Measurements from ENCODE around the gene TMPRSS12.
A peak's percentile ranks its signal among the peaks of the same experiment; 100 is the strongest.
"Not testable (repeated sequence)": the region's sequence is repeated elsewhere in the genome, so short reads cannot be mapped to it uniquely, and the experiment has no call there.

Gene TMPRSS12

DNA sequence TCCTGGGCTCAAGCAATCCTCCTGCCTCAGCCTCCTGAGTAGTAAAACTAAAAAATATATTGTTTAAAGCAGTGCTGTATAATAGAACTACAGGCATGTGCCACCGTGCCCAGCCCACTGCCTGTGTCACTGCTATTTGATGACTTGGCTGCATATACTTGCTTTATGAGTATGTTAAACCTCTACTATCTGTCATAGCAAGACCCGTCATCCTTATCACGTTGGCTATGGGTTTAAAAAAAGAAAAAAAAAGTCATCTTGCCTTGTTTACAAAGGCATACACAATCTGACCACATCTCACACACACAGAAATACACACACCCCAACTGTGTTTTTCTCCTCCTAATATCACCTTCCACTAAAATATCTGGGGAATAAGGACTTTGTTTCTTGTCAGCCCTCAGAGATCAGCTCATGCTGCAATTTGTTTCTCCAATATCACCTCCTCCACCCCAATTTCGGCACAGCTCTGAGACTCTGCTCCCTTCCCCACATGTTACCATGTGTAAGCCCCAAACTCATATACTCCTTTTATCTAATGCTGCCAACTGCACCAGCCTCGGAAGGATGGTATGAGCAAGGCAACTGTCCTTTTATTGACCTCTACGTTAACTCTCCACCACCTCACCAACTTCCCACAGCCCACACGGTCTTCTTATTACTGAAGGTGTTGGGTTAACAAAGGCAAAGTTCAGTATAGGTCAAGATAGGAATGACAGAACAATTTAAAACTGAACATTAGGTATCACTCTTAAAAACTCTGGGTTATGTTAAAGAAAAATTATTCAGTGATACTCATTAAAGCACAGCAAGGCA, 802 bp upstream of the TMPRSS12 start:
- H3K4me1 Mint-ChIP-seq, result no peaks in the 10 kb centered on the region
- H3K4me3 Mint-ChIP-seq, result no peak overlapping the region
- H3K9me3 Mint-ChIP-seq, result no peaks in the 10 kb centered on the region
- H3K27ac Mint-ChIP-seq, result no peak overlapping the region
- no peaks in the 10 kb centered on the region for H3K36me3 Mint-ChIP-seq
- H3K27me3 Mint-ChIP-seq, result peaks cover 1% of the 10 kb centered on the region

- no peaks in the 10 kb centered on the region for H3K9me3 Mint-ChIP-seq
- peaks cover 1% of the 10 kb centered on the region for H3K27me3 Mint-ChIP-seq
- no peak overlapping the region for H3K27ac Mint-ChIP-seq
- H3K4me3 Mint-ChIP-seq, result no peak overlapping the region
- H3K4me1 Mint-ChIP-seq, result no peaks in the 10 kb centered on the region
- H3K36me3 Mint-ChIP-seq, result no peaks in the 10 kb centered on the region
Measured at GRCh38 chr12:50845021-50845647, 2.4 kb downstream of the TMPRSS12 start.

DNA sequence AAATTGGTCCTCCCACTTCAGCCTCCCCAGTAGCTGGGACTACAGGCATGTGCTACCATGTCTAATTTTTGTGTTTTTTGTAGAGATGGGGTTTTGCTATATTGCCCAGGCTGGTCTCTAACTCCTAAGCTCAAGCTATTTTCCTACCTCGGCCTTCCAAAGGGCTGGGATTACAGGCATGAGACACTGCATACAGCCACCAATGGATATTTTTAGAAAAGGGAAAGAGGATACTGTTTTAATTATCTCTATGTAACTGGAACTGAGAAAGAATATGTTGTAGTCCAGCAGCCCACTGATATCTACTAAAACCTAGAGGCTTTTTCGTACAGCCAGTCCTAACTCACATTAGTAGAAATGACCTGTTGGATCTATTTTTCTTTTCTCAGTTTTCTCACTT, 6.2 kb downstream of the TMPRSS12 start:
- H3K9me3 Mint-ChIP-seq, result peaks cover 4% of the 10 kb centered on the region
- H3K4me1 Mint-ChIP-seq, result no peaks in the 10 kb centered on the region
- H3K4me3 Mint-ChIP-seq, result no peak overlapping the region
- H3K27me3 Mint-ChIP-seq, result peaks cover 3% of the 10 kb centered on the region
- H3K36me3 Mint-ChIP-seq, result no peaks in the 10 kb centered on the region
- H3K27ac Mint-ChIP-seq, result no peak overlapping the region

DNA sequence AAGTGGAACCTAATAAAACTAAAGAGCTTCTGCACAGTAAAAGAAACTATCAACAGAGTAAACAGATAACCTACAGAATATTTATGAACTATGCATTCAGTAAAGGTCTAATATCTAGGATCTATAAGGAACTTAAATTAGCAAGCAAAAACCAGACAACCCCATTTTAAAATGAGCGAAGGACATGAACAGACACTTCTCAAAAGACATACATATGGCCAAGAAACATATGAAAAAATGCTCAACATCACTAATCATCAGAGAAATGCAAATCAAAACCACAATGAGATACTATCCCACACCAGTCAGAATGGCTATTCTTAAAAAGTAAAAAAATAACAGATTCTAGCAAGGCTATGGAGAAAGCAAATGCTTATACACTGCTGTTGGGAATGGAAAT, 12.5 kb downstream of the TMPRSS12 start:
- H3K27me3 Mint-ChIP-seq, H3K9me3 Mint-ChIP-seq, H3K4me1 Mint-ChIP-seq, H3K27ac Mint-ChIP-seq, H3K4me3 Mint-ChIP-seq, H3K36me3 Mint-ChIP-seq: not testable (repeated sequence)

DNA sequence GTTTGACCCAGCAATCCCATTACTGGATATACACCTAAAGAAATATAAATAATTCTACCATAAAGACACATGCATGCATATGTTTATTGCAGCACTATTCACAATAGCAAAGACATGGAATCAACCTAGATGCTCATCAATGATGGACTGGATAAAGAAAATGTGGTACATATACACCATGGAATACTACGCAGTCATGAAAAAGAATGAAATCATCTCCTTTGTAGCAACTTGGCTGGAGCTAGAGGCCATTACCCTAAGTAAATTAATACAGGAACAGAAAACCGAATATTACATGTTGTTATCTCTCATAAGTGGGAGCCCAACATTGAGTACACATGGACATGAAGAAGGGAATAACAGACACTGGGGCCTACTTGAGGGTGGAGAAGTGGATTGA, 13.0 kb downstream of the TMPRSS12 start:
- not testable (repeated sequence) for H3K36me3 Mint-ChIP-seq, H3K4me3 Mint-ChIP-seq, H3K27me3 Mint-ChIP-seq, H3K27ac Mint-ChIP-seq, H3K9me3 Mint-ChIP-seq, H3K4me1 Mint-ChIP-seq

DNA sequence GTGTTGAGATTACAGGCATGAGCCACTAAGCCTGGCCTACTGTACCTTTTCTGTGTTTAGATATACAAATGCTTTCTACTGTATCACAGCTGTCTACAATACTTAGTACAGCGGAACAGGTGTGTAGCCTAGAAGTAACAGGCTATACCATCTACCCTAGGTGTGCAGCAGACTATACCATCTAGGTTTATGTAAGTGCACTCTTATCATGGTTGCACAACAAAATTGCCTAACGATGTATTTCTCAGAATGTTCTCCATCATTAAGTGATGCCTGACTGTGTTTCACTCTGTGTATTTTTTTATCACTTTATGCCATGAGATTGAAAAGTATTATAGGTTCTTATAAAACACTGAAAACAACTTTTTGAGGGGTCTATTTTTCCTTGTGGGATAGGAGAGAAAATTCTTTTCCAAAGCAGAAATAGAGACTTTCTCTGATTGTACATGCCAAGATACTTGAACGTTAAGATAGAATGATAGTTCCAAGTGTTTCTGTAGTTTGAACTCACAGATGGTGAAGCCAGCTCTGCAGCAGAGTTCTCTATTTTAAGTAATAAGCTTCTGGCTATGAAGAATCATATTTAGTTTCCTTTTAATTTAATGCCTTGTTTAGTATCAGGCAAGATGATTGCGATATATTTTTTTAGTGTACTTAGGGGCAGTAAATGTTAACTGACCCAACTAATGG, 17.0 kb downstream of the TMPRSS12 start:
- H3K4me3 Mint-ChIP-seq, result no peak overlapping the region
- H3K27ac Mint-ChIP-seq, result no peak overlapping the region
- H3K36me3 Mint-ChIP-seq, result no peaks in the 10 kb centered on the region
- H3K27me3 Mint-ChIP-seq, result no peaks in the 10 kb centered on the region
- H3K9me3 Mint-ChIP-seq, result no peaks in the 10 kb centered on the region
- no peaks in the 10 kb centered on the region for H3K4me1 Mint-ChIP-seq

DNA sequence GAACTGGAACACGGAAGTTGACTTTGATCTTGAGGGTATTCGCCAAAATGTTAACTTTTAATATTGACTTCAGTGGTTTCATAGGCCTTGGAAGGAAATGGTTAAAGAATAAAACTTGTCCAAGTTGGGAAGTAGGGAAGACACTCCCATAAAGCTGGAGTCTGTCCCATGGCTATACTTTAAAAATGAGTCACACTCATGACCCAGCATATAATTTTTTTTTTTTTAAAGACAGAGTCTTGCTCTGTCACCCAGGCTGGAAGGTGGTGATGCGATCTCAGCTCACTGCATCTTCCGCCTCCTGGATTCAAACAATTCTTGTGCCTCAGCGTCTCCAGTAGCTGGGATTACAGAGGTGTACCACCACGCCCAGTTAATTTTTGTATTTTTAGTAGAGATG, 19.6 kb downstream of the TMPRSS12 start:
- H3K4me1 Mint-ChIP-seq, result peaks cover 22% of the 10 kb centered on the region
- no peak overlapping the region for H3K4me3 Mint-ChIP-seq
- no peak overlapping the region for H3K27ac Mint-ChIP-seq
- peaks cover 14% of the 10 kb centered on the region for H3K9me3 Mint-ChIP-seq
- H3K36me3 Mint-ChIP-seq, result peaks cover 4% of the 10 kb centered on the region
- H3K27me3 Mint-ChIP-seq, result no peaks in the 10 kb centered on the region

DNA sequence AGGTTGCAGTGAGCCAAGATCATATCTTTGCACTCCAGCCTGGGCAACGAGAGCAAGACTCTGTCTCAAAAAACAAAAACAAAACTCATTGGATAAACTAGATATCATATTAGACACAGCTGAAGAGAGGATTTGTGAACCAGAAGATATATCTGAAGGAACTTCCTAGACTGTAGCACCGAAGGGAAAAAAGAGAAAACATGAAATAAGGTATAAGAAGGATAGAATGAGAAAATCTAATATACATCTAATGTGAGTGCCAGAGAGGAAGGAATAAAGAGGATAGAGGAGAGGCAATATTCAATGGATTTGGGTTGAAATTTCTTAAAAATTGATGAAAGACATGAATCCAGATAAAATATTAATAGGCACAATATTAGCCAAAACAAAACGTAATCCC, 22.5 kb downstream of the TMPRSS12 start:
- Mint-ChIP-seq H3K27me3 (no peaks in the 10 kb centered on the region), H3K36me3 (peaks cover 4% of the 10 kb centered on the region), H3K9me3 (peaks cover 18% of the 10 kb centered on the region), H3K4me3 (no peak overlapping the region), H3K27ac (no peak overlapping the region), H3K4me1 (peaks cover 45% of the 10 kb centered on the region)

- peak overlapping the region; percentile 8 for H3K27ac Mint-ChIP-seq
- peak overlapping the region; percentile 44 for H3K4me3 Mint-ChIP-seq
- H3K4me1 Mint-ChIP-seq, result peaks cover 45% of the 10 kb centered on the region
- not testable (repeated sequence) for H3K27me3 Mint-ChIP-seq, H3K36me3 Mint-ChIP-seq
- H3K9me3 Mint-ChIP-seq, result peaks cover 18% of the 10 kb centered on the region
Measured at GRCh38 chr12:50868881-50869280, 26.2 kb downstream of the TMPRSS12 start.

- H3K27me3 Mint-ChIP-seq, result no peaks in the 10 kb centered on the region
- peaks cover 5% of the 10 kb centered on the region for H3K36me3 Mint-ChIP-seq
- H3K9me3 Mint-ChIP-seq, result peaks cover 10% of the 10 kb centered on the region
- H3K27ac Mint-ChIP-seq, result no peak overlapping the region
- no peak overlapping the region for H3K4me3 Mint-ChIP-seq
- no peaks in the 10 kb centered on the region for H3K4me1 Mint-ChIP-seq
Measured at GRCh38 chr12:50882563-50882962, 39.8 kb downstream of the TMPRSS12 start.

GRCh38 chr12:50887191-50887590, 44.5 kb downstream of the TMPRSS12 start:
- Mint-ChIP-seq H3K27ac (no peak overlapping the region), H3K36me3 (peaks cover 3% of the 10 kb centered on the region), H3K4me3 (no peak overlapping the region), H3K9me3 (peaks cover 7% of the 10 kb centered on the region), H3K4me1 (no peaks in the 10 kb centered on the region), H3K27me3 (no peaks in the 10 kb centered on the region)

DNA sequence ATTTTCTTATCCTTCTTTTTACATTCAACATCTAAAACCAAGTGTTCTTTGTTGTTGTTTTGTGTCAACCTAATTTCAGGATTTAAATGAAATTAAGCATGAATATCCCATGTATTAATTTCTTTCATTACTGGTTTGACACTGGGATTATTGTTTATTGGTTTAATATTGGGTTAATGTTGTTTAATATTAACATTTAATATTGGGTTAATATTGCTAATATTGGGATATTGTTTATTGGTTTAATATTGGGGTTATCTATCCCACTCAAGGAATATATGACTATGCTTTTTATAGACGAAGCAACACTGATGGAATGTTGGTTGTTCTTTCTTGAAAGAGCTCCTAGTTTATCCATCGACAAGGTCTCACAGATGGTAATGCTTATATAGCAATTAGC, 45.9 kb downstream of the TMPRSS12 start:
- H3K4me1 Mint-ChIP-seq, result no peaks in the 10 kb centered on the region
- H3K27me3 Mint-ChIP-seq, result no peaks in the 10 kb centered on the region
- H3K36me3 Mint-ChIP-seq, result no peaks in the 10 kb centered on the region
- no peaks in the 10 kb centered on the region for H3K9me3 Mint-ChIP-seq
- no peak overlapping the region for H3K4me3 Mint-ChIP-seq
- no peak overlapping the region for H3K27ac Mint-ChIP-seq

DNA sequence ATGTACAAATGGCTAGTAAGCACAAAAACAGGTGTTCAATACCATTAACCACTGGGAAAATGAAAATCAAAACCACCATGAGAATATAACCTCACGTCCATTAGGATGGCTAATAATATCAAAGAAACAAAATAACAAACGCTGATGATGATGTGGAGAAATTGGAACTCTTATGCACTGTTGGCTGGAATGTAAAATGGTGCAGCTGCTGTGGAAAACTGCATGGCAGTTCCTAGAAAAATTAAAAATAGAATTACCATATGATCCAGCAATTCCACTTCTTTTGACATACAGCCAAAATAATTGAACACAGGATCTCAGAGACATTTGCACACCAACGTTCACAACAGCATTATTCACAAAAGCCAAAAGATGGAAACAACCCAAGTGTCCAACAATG, 51.5 kb downstream of the TMPRSS12 start:
- Mint-ChIP-seq H3K27ac (no peak overlapping the region), H3K4me1 (no peaks in the 10 kb centered on the region), H3K36me3 (no peaks in the 10 kb centered on the region), H3K27me3 (no peaks in the 10 kb centered on the region), H3K9me3 (no peaks in the 10 kb centered on the region), H3K4me3 (no peak overlapping the region)

- Mint-ChIP-seq H3K36me3 (no peaks in the 10 kb centered on the region), H3K27me3 (no peaks in the 10 kb centered on the region), H3K4me1 (no peaks in the 10 kb centered on the region), H3K27ac (no peak overlapping the region), H3K9me3 (no peaks in the 10 kb centered on the region), H3K4me3 (no peak overlapping the region)
Measured at GRCh38 chr12:50901685-50902113, 59.0 kb downstream of the TMPRSS12 start.

- H3K36me3 Mint-ChIP-seq, H3K27ac Mint-ChIP-seq, H3K4me1 Mint-ChIP-seq, H3K27me3 Mint-ChIP-seq, H3K4me3 Mint-ChIP-seq: not testable (repeated sequence)
- peaks cover 14% of the 10 kb centered on the region for H3K9me3 Mint-ChIP-seq
Measured at GRCh38 chr12:50908479-50908878, 65.8 kb downstream of the TMPRSS12 start.

DNA sequence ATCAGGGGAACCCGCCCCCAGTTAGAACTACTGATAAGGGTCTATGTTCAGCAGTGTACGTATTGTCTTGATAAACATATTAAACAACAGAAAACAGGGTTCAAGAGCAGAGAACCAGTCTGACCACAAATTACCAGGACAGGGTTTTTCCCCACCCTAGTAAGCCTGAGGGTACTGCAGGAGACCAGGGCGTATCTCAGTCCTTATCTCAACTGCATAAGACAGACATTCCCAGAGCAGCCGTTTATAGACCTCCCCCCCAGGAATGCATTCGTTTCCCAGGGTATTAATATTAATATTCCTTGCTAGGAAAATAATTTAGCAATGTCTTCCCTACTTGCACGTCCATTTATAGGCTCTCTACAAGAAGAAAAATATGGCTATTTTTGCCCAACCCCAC, 69.6 kb downstream of the TMPRSS12 start:
- H3K27ac Mint-ChIP-seq, H3K4me1 Mint-ChIP-seq, H3K4me3 Mint-ChIP-seq, H3K27me3 Mint-ChIP-seq, H3K36me3 Mint-ChIP-seq: not testable (repeated sequence)
- peaks cover 22% of the 10 kb centered on the region for H3K9me3 Mint-ChIP-seq
